ENCODE results near the gene EFS.
"Not testable (repeated sequence)": the region's sequence is repeated elsewhere in the genome, so short reads cannot be mapped to it uniquely, and the experiment has no call there.

Gene EFS

DNA sequence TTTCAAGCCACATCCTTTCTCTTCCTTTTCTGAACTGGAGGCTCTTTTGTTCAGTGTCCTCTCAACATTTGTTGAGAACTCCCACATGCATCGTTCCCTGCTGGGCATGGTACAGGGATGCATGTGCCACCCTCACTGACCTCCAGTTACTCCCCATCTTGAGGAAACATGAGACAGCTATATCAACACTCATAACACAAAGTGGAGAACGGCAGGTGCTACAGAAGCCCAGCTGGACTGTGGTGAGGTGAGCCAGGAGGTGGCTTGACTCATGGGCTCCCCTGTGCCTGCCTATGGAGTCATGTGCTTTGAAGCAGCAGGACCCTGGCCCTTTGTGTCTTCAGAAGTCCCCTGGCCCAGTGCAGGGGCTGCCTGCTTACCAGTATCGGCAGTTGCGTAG, 33.4 kb upstream of the EFS start:
- DNase-seq = peak; percentile 12 to 55 (median 12)

DNA sequence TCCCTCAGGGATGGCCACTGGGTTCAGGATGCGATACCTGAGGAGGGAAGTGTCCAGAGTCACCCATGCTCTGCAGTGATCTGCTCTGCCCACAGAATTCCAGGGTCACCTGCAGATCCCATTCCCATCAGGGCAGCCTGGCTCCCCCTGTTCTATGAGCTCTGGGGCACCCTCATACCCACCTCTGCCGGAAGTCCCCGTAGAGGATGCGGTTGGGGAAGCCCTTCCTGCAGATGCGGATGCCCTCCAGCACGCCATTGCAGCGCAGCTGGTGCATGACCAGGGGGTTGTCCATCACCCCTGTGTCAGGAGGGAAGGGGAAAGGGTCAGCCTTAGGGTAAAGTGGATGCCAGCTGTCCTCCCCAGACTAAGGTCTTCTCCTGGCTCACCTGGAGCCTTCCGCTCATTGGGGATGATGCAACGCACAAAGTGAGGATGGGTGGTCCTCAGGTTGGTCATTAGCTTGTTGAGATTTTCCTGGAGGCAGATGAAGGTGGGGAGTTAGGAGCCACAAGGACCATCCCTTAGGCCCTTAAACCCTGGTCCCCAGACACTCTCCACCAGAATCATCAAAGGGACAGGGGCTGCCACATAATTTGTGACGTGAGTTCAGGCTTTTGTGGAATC, 31.9 kb upstream of the EFS start:
- DNase-seq = no peak

DNA sequence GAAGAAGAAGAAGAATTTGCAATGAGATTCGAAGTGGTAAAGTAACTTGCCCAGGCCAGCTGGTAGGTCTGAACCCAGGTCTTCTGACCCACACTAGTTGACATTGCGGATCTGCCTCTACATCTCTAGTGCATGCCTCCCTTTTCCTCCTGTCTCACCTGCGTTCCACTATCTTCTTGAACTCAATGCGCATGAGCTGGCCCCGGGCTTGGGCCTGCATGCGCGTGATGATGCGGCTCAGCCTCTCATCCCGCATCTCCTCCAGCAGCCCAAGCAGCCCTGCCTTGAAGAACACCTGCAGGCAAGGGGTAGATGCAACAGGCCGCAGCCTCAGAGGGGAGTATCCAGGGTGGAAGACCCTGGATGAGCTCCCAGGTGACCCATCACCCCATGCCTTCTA, 31.2 kb upstream of the EFS start:
- no peak for DNase-seq

DNA sequence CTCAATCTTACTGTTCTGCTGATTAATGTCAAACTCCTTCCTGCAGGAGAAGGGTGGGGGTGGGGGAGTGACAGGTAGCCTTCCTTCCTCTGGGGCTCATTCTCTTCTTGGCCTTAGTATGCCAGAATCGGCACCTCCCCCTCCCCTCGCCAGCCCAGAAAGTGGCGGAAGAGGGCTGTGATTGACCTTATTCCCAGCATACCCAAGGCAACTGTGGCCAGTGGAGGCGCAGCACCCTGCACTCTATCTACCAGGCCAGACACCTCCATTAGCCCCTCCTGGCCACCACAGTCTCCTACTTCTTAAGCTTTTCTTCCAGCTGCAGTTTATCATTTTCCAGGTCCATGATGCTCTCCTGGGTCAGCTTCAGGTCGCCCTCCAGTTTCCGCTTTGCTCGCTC, 27.6 kb upstream of the EFS start:
- DNase-seq = no peak

DNA sequence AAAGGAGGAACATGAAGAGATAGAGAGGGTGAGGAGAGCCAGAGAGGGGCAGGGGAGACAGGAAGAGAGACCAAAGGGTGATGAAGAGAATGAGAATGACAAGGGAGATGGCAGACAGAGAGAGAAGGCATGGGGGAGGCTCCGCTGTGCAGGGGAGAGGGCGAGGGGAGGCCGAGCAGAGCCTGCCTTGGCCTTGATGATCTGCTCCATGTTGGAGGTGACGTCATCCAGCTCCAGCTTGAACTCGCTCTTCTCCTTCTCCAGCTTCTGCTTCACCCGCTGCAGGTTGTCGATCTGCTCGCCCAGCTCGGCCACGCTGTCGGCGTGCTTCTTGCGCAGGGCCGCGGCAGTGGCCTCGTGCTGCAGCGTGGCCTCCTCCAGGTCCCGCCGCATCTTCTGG, 24.9 kb upstream of the EFS start:
- not testable (repeated sequence) for DNase-seq

DNA sequence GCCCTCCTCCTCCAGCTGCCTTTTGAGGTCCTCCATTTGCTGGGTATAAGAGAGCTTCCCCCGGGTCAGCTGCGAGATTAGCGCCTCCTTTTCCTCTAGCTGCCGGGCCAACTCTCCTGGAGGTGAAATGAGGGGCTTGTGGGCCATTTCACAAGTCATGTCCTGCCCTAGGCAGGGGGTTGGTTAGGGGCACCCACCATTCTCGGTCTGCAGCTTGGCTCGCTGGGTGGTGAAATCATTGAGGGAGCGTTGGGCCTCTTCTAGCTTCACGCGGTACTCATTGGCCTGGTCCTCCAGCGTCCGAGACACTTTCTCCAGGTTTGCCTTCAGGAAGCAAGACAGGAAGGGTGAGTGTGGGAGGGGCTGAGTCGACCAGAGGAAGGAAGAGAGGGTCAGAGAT, 24.4 kb upstream of the EFS start:
- no peak for DNase-seq

DNA sequence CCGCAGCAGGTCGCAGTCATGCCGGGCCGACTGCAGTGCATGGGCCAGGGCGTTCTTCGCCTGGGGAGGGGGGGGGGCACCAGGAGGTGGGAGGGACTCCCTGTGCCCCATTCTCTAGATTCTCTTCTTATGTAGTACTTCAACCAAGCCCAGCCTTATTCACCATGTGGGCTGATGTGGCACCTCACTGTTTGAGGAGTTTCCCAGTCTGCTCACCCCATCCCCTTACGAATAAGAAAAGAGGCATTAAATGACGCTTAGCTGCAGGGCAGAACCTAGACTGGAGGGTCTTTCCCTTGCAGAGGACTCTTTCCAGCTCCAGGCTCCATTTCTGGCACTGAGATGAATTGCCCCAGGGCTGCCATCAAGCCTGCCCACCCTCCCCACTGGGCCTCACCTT, 24.0 kb upstream of the EFS start:
- no peak for DNase-seq

DNA sequence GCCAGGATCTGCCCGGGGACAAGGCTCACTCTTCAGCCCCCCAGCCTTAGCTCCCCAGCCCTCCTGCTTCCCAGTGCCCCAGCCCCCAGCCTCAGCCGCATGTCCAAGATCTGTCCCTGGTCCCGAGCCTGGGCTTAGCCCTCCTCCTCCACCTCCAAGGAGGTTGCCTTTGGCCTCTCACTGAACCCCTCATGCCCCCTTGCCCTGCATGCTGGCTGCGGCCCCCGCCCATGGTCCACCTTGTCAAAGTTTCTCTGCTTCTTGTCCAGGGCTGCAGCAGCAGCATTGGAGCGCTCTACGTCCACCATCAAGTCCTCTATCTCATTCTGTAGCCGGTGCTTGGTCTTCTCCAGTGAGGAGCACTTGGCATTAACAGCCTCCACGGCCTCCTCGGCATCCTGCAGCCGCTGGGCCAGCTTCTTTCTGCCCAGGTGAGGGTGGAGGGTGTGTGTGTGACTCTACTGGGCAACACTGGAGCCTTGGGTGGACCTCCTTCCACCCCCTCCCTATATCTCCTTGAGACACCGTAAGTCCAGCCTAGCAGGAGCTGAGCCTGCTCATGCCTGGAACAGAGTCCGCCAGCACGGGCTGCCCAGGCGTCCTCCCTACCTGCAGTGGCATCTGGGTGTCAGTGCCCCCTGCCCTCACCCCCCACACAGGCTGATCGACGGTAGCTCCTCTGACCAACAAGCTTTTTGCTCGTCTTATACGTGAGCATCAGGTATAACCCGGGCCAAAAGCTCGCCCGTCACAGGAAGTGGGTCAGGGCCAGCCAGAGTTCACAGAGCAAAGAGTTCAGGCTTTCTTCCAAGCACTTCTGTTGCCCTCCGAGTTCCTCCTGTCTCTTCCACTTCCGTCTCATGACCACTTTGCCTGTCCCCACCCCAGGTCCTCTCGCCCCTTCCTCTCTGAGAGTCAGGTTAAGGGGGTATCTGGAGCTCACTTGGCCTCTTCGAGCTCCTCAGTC, 23.2 kb upstream of the EFS start:
- DNase-seq = no peak

DNA sequence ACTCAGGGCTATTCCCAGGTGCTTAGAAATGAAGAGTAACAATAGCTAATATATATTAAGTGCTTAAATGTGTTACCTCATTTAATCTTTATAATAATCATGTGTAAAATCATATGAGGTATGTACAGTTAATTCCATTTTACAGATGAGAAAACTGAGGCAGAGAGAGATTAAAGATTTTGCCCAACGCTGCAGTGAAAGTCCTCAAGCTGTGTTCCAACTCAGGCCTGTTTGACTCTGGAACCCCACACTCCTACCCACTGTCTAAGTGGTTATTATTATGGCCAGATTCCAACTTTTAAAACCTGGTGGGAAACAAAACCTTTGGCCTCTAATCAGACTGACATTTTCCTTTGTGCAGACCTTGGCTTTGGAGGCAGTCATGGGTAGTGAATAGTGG, 22.0 kb upstream of the EFS start:
- no peak for DNase-seq

DNA sequence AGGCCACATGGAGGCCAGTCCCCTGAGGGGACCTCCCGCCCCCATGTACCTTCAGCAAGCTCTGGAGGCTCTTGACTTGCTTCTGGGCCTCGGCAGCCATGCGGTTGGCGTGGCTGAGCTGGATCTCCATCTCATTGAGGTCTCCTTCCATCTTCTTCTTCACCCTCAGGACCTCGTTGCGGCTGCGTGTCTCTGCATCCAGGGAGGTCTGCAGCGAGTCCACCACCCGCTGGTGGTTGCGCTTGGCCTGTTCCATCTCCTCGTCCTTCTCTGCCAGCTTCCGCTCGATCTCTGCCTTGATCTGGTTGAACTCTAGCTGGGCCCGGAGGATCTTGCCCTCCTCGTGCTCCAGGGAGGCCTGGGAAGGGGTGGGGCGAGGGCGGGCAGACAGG, 21.3 kb upstream of the EFS start:
- DNase-seq = not testable (repeated sequence)

DNA sequence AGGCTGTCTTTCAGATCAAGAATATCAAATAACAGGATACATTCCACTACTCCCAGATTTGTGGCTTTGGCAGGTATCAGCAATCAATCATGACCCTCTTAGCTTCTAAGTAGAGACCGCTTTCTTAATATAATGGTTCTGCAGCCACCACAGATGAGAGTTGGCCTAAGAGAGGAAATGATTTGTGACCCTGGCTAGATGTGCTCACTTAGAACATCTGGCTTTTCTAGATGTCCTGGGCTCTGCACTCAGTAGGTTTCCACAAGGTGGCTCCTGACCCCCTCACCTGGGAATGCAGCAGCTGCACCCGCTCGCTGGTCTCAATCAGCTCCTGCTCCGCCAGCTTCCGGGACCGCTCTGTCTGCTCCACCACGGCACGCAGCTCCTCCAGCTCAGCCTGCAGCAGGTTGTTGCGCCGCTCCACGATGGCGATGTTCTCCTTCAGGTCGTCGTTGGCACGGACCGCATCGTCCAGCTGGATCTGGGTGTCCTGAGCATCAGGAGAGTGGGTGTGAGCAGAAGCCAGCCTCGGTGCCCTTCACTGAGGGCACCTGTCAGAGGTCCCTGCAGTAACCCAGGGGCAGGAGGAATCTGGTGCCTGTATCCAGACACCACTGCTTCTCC, 20.8 kb upstream of the EFS start:
- DNase-seq = no peak

DNA sequence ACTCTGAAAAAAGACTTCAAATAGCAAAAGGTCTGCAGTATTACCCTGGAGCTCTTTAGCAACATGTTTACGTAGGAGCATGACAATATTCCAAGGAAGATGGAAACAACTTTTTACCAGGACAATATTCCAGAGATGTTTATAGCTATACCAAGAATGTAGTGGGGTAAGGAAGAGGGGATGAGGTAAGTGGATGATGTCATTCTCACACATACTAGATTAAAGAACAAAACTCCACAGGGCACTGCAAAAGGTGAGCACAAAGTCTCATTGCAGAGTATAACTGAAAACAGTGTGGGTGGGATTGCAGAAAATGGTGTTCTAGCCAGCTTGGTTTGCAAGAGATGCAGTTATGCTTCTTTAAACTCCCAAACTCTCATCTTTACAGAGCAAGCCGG, 20.3 kb upstream of the EFS start:
- DNase-seq = no peak

DNA sequence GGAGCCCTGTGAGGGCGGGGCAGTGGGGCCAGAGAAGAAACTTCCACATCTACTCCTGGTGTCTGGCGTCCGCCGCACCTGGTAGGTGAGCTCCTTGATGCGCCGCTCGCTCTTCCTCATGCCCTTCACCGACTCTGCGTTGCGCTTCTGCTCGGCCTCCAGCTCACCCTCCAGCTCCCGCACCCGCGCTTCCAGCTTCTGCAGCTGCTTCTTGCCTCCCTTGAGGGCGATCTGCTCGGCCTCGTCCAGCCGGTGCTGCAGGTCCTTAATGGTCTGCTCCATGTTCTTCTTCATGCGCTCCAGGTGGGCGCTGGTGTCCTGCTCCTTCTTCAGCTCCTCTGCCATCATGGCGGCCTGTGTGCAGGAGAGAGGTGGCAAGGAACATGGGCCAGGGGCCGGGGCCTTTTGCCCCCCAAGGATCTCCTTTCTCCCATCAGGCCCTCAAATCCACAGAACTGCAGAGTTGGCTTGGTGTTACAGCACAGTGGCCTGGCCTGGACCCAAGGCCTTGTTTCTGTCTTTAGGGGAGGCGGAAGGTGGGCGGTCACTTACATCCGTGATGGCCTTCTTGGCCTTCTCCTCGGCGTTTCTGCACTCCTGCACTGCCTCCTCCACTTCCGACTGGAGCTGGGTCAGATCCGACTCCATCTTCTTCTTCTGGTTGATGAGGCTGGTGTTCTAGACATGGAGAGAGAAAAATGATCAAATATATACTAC, 19.6 kb upstream of the EFS start:
- DNase-seq = no peak

DNA sequence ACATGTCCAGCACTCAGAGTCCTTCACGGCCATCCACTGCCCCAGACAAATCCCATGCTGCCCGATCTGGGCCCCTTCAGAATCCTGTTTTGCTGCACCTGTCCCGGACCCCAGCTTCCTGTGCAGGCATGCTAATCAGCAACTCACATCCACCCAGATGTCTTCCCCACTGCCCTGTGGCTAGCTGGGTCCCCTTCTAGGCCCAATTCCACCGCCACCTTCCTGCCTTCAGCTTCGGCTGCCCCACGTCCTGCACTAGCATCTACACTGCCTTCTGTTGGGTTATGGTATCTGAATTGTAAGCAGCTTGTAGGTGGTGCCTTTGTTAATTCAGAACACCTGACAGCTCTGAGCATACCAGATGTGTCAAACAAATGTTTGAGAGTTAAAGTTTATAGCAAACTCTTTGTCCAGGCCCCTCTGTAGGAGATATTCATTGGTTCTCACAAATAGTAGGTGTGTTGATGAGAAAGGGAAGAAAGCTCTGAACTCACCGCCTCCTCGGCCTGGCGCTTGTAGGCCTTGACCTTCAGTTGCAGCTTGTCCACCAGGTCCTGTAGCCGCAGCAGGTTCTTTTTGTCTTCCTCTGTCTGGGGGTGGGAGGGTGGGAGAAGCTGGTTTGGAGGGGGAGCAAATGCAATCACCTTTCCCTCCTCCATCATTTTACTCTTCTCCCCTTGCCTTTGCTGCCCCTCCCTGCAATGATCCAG, 17.9 kb upstream of the EFS start:
- no peak for DNase-seq

DNA sequence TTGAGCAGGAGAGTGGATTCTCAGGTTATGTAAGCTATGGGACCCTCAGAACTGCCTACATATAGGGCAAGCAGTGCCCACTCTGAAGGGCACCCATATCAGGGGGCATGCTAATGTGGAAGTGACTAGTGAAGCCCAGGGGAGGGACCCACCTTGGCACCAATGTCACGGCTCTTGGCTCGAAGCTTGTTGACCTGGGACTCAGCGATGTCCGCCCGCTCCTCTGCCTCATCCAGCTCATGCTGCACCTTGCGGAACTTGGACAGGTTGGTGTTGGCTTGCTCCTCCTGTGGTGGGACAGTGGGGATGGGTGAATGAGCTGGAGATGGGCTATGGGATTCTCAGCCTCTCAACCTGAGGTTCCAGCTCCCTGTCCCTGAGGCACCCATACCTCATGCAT, 17.3 kb upstream of the EFS start:
- DNase-seq = no peak

DNA sequence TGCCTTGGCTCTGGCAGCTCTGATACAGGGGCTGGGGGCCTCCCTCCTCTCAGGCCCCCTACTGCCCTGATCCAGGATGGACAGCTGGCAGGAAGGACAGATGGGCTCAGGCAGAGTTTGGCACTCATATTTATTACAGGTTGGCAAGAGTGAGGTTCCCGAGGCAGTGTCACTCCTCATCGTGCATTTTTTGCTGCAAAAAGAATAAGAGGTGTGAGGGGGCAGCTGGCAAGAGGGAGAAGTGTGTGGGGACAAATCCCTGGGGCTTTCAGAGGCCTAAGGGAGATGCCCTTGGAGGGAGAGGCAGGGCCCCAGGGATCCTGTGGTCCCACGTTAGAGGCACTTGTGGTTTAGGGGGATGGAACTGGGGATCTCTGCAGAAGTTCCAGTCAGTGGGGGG, 16.9 kb upstream of the EFS start:
- no peak for DNase-seq

DNA sequence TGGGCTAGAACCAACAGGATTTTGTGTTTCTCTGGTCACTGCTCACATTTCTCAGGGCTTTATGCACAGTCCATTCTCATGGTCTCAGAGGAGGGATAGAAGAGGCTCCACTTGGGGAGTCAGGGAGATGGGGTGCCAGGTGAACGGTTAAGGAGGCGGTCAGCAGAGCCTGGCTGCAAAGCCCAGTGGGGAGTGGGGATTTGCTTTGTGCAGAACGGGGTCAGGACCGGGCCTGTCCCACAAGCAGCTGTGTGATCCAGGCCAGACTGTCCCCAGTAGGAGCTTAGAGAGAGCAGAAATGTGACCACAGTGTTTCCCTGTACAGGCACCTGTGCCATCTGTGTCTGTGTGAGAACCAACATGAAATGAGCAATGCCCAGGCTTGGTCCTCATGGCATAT, 16.0 kb upstream of the EFS start:
- no peak for DNase-seq

DNA sequence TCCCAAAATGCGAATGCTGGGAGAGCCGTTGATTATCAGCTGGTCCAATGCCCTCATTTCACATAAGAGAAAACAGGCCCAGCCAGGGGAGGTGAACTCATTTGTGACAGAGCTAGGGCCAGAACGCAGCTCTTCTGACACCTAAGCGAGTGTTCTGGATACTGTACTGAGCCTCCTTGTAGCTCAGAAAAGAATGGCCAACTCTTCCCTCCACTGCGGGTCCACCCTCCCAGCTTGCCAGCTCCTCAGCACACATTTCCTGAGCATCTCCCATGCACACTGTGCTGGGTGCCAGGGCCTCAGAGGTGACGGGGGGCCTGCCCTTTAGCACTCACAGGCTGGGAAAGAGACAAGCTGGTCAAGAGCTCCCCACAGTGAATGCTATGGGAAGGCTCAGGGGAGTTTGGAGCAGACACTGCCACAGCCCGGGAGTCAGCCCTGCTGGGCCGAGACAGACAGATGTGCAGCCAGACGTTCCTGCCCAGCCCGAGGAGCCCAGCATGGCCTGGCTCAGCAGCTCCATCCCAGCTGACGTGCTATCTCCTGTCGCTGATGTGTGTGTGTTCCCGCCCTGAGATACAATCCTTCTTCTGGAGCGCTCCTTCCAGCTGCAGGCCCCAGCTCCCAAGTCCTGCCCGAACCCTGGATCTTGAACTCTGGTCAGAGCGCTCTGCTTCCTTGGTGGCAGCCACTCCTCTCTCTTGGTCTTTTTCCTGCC, 15.4 kb upstream of the EFS start:
- no peak for DNase-seq

DNA sequence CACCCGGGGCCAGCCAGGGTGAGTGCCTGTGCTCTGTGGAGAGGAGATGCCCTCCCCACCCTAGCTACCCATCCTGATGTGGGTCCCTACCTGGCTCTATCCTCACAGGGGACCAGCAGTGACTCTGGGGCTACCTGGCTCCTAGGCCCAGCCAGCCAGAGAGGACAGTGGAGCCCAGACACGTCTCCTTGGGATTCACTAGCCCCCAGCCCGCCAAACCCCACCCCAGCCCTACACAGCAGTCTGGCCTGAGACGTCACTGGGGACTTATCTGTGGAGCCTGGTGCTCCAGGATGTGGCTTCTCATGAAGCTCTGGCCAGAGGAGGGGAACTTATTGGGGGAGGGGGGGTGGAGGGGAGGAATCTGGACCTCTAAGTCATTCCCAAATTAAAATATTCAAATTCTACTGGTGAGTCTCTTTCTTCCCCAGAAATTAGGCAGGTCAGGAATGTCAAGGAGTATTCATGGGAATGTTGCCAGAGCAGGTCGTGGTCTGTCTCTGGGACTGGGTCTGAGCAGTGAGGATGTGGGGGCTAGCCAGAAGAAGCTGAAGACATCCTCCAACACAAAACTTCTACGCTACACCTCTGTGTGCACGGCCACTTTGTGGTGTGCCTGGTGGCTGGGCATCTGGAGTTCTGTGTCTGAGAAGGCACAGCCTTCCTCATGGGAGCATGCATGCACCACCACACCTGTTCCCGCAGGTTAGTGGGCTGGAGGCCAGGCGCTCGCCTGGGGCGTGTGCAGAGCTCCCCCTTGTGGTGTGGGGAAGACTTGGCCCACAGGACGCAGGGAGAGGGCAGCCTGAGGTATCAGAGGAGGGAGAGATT, 14.6 kb upstream of the EFS start:
- peak; percentile 65 to 79 (median 65) for DNase-seq

DNA sequence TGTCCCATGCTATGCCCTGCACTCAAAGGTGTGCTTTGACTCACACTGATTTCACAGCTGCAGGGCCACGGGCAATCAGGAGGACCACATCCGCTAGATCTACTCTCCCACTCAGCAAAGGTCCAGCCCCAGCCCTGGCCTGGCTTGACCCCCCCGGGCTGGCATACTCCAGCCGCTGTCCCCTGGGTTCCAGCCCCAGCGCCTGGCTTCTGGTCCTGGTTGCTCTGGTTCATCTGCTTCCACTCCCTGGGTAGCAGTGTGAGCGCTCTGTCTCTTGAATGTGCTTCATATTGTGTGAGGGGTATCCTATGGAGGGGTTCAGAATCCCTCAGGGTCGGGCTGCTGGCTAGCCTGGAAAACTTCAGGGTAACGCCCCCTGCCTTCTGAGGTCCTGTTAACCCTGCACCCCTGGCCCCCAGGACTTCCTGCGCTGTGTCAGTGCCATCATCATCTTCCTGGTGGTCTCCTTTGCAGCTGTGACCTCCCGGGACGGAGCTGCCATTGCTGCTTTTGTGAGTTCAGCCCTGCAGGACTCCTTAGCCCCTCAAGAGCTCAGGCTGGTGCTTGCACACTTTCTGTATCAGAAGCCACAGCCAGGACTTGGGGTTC, 13.7 kb upstream of the EFS start:
- DNase-seq = no peak

Data from NCI-H1417 (cell line).